SKM-1 treated with dmso at 0.1 percent for 144 hours (cell line): ENCODE measurements around the gene MRPL39.
A peak's percentile ranks its signal among the peaks of the same experiment; 100 is the strongest.

Source experiments
- DNase-seq: peaks from one replicate; lab custom pipeline; 2025; ENCODE audit not compliant: unreplicated experiment; lab: John Stamatoyannopoulos, UW

Gene MRPL39

DNA sequence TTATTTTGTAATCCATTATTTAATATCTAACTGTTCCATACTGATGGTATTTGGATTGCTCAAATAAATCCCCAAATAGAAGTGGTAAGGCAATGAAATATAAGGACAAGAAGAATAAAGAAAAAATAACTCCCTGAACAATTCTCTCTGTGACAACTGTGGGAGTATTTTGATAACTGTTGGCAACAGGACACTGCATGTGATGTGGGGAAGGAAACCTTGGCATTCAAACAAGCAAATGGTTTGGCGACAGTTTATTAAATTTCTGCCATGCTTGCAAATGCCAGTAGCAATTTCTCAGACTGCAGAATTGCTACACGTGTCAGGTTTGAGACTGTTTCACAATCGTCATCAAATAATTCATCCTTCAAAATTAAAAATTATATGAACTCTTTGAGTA is 8.6 kb upstream of the MRPL39 start:
- DNase-seq: no peak

DNA sequence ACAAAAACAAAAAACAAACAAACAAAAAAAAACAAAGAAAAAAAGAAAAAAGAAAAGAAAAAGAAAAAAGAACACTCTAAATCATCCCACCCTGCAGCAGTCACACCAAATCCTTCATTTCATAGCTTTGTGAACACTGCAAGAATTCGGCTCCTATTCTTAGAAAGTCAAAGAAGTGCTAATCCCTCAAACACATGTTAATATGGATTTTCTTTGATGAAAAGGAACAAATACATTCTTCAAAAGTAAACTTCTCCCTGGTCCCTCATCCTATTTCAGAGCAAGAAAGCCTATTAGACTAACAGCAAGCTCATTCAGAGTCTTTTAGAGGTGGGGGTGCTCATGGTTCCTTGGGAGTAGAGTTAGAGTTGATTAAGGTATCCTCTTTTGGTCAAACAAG is 7.2 kb upstream of the MRPL39 start:
- no peak for DNase-seq

DNA sequence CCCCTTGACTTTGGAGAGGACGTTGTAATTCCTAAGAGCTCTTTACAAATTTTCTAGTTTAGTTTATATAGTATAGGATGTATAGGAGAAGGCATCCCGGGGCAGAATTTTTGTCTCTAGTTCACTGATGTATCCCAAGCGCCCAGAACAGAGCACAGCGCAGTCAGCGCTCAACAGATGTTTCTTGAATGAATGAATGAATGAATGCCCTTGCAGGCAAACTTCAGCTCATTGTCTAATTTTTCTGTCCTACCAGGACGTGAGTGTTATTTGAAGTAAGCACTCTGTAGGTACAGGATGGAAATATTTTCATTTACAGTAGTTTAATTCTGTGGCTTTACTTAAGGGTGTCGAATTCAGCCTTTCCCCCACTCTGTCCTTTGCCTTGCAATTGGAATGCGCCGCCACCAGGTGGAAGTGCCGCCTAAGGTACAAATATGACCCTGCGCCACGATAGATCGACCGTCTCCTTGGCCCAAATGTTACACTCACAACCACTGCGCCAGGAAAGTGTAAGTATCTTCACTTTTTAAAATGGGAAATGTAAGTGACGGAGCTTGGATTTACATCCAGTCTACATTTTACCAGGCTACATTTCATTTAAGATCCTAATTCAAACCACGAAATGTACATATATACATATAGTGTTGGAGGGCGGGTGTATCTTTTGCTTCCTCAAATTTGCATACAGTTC is 910 bp upstream of the MRPL39 start:
- DNase-seq: peak; percentile 78

DNA sequence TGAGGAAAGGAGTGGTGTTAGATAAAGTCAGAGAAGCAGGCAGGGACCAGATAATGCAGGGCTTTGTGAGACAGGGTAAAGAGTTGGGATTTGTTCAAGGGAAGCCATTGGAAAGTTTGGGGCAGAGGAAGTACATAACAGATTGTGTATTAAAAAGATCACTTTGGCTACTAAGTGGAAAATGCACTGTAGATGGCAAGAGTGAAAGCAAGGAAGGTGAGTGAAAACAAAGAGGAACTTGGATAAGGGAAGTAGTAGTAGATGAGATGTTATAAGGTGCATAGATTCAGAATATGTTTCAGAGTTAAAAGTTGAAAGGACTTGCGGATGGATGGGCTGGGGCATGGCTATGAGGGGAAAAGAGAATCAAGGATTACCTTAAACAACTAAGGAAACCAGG is 17.4 kb downstream of the MRPL39 start:
- no peak for DNase-seq

DNA sequence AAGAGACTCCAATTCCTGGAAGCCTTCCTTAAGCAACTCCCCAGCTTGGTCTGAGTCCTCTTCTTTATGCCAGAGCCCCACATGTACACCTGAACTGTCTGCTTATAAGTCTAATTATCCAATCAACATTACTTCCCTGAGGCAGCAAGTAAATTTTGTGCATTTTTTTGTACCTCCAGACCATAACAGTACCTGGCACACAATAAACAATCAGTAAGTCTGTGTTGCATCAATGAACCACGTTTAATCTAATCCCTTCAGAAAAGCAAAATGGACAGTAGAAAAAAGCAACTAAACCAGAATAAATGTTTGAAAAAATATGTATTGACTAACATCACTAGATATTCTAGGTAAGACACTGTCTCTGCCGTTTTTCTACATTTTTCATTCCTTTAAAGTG is 20.5 kb downstream of the MRPL39 start:
- no peak for DNase-seq

DNA sequence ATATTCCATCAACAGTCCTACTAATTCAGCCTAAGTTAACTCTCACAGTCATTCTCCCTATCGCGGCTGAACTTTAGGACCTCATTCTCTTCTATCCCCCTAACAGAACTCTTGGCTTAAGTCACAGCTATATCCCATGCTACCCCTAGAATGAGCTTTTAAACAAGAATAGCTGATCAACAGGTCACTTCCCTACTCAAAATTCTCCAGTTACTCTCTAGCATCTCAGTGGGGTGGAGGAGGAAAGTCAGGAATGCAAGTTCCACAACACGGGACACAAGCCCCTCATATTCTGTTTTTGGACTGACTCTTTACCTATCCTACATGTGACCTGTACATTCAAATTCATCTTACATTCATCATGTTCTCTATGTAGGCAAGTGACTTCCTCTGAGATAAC is 21.0 kb downstream of the MRPL39 start:
- no peak for DNase-seq

DNA sequence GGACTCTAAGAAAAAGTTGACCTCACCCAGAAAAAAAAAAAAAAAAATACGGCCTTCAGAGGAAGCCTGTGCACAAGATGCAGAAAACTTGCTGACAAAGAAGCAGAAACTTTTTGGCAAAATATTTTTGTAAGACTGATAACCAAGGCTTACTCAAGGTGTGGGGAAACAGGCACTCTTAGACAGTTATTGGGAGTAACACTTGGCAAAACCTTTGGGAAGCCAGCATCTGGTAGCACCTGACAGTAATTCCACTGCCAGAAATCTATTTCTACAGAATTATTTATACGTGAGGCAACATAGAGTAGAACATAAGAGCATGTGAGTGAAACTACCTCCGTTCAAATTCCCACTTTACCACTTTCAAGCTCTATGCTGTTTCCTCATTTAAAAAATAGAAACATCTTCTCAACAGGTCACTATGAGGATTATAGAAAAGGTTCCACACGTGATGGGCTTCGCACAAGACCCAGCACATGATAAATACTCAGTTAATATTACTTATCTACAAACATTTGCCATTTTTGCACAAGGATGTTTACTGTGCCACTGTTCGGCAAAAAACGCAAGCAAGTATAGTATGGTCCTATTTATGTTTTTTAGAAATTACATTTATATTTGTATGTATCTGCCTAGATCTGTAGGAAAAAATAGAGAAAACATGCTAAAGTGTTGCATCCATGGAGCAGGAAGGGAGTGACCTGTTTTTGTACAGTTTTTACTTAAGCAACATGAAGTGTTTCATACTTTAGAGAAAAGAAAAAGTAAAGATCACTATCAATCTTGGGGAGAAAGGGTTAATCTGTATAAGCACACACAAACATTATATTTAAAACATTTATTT is 22.2 kb downstream of the MRPL39 start:
- no peak for DNase-seq

DNA sequence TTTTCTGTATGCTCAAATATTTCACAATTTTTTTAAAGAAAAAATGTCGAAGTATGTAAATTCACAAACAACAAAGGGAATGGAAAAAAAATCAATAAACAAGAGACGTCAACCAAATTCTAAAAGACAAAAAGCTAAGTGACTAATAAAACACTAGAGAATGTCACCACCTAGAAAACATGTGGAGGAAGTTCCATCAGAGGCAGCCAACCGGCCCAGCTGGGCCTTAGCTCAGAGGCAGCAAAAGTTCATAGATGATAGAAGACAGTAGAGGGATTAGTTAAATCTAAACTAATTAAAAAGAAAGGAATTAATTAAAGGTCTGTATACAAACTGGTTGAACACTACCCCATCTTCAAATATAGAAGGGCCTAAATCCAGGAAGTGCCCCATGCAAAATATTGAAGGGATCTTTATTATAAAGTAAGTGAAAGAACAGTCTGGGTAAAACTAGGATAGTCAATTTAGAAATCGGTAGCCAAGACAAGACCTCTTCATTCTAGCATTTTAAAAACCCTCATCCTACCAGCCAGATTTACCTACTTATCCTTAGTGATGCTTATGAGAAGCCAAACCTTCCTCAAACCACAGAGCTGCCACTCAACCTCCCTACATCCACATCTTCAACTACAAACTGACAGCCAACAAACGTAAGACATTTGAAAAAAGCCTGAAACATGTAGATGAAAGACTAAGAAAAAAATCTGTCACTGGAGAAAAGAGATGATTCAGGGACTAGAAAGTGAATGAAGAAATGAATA is 23.7 kb downstream of the MRPL39 start:
- DNase-seq: no peak

DNA sequence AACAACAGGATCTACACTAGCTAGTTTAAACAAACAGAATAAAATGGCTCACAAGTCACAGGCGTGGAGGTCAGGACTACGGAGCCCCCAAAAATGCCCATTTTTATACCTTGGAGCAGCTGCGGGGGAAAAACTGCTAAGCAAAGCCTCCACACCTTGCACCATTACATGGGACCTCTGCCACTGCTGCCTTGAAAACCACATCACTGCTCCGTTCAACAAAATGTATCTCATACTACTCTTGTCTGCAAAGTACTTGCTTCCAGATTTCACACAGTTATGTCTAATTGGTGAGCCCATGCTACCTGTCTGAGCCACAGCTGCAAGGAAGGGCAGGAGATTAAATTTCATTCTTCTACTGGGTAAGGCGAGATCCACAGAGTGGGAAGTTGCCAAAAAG is 24.4 kb downstream of the MRPL39 start:
- DNase-seq: no peak

DNA sequence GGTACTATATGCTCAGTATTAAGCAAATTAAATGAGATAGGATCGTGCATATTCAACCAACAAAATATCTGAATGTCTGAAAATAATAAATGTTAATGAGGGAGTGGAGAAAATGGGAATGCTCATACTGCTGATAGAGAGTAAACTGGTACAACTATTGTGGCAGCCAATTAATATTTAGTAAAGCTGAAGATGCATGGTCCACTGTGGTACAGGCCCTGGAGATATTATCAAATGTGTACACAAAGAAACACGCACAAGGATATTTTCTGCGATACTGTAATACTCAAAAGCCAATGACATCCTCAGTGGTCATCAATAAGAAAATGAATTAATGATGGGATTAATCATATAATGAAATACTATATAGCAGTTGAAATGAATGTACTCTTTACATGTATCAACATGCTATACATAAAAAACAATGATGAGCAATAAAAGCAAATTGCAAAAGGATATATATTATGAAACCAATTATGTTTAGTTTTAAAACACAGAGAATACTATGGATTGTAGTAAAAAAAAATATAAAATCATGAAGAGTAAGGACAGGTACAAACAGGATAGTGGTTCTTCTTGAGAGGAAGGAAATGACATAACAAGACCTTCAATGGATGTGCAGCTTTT is 25.0 kb downstream of the MRPL39 start:
- no peak for DNase-seq

DNA sequence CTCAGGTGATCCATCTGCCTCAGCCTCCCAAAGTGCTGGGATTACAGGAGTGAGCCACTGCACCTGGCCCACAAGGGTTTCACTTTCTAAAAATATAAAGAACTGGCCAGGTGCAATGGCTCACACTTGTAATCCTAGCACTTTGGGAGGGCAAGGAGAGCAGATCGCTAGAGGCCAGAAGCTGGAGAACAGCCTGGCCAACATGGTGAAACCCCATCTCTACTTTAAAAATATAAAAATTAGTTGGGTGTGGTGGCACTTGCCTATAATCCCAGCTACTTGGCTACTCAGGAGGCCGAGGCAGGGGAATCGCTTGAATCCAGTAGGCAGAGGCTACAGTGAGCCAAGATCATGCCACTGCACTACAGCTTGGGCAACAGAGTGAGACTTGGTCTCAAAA is 25.7 kb downstream of the MRPL39 start:
- no peak for DNase-seq

DNA sequence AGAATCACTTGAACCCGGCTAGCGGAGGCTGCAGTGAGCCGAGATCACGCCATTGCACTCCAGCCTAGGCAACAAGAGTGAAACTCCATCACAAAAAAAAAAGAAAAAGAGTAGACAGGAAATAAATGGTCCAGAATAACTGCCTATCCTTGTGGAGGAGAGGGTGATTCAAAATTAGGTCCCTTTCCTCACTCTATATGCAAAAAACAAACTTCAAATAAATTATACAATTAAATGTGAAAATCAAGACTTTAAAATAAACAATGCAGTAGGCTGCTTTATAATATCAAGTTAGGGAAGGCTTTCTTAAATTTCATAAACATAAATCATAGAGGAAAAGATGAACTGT is 26.4 kb downstream of the MRPL39 start:
- no peak for DNase-seq

DNA sequence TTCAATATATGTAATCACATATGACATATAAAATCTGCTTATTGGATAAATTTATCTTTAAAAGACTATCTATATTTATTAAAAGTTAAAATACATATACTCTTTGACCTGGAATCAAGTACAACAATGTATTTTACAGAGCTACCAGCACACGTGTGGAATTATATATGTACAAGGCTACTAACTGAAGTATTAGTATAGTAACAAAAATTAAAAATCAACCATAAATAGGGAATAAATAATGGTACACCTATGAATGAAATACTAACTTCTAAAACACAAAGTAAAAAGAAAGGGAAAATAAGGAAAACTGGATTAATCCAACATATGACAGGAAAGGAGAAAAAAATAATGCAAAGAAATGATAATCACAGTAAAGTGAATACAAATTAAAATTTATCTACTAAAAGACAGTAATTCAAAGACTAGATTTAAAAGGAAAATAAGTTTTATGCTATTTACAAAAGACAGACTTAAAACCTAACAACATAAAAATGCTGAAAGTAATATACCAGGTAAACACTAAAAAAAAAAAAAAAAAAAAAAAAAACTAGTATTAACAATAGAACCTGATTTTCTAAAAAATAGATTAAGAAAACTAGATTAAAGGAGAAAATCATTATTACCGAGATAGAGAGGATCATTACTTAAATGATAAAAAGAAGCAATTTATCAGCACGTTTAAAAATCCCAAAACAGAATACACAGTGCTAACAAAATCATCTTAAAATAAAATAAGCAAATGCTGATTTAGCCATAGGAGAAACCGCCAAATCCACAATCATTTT is 27.9 kb downstream of the MRPL39 start:
- DNase-seq: no peak

DNA sequence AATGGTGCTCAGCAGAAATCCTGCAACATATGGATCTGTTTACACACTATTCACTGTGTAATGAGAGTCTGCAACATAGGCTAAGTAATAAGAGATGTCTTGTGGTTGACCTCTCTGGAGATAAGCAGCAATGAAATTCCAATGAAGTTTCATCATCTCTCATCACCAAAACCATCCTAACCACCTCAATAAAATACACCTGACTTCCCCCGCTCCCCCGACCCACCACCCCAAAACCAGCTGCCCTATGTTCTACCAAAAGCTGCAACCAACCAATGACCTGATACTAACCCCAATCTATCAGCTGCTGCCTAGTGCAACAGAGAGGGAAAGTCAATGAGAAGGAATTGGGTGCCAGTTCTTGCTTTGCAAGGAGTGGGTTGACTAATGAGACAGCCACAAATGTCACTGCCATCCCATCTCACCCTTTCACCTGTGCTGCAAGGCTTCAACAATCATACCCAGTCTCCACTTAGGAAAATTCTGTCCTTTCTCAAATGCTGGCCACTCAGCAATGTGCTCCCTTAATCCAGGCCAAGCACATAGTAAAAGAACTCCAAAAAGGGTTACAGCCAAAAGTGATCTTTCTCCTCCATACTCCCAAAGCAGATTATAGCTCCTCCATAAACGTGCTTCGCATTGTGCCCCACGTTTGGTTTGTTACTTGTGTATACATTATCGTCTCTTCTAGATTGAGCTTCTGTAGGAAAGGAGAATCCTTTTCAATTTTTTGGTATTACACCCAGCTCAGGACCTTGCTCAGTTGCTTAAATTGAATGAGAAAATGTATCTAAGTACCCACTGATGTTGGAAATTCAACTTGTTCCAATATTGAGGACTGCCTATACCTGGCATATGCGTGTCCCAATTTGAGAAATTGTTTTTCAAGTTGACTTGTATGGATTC is 29.0 kb downstream of the MRPL39 start:
- no peak for DNase-seq

DNA sequence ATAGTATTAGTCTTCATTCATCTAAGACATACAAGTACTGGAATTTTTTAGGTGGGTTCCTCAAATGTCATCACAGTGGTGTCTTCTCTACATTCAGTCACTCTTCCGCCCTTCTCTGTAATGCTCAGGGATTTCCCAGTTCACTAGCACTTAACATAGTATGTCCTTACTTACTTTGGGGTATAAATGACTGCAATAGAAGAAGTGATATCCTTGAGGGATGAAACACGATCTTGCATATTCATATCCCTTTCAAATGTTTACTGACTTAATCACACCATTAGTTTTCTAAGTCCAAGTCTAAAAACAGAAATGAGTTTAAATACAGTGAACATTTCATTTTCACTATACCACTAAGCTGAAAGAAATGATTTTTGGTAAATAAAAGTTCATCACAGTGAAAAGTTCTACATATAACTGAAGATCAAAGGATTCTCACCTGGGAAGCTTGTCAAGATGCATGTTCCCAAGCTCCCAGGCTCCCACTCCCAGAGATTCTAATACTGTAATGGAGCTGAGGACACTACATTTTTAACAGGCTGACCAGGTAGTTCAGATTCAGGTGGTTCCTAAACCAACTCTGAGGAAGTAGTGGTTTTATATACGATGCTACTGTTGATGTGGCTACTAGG is 29.7 kb downstream of the MRPL39 start:
- DNase-seq: no peak

DNA sequence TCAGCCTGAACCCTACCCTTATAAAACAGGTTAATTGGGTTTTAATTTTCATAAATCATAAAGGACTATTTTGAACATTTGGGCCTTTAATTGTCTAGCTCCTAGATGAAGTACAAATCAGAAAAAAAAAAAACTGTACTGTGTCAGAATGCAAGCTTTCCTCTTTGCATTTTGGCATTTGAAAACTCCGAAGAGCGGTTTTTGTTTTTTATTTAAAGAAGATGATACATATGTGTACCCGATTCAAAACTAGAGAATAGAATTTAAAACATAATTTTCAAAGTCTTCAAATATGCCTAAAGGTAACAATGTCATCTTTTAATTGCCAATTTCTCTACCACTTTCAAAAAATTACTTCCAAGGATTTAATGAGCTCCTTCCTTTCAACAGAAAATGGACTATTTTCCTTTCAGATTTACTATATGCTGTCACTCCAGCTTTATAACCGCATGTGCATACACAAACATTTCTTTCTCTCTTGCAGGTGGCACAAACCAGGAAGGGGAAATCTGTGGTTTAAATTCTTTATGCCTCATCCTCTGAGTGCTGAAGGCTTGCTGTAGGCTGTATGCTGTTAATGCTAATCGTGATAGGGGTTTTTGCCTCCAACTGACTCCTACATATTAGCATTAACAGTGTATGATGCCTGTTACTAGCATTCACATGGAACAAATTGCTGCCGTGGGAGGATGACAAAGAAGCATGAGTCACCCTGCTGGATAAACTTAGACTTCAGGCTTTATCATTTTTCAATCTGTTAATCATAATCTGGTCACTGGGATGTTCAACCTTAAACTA is 33.7 kb downstream of the MRPL39 start:
- no peak for DNase-seq

DNA sequence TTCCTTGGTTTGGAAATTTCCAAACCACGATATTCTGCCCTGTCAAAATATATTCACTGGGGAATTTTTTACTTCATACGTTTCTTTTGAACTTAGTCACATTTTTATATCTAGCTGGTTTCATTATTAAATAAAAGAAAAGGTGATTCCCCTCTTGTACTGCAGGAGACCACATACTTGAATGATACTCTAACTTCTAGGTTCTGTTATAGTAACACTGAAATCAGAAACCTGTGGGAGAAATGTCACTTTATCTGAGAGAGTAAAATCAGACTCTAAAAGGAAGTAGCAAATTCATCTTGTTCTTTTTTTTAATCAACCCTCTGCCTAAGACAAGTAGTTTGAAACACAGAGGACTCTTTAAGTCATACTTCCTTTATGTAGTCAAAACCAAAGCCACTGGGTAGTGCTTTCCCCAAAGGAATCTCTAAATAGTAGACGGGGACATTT is 34.4 kb downstream of the MRPL39 start:
- no peak for DNase-seq

DNA sequence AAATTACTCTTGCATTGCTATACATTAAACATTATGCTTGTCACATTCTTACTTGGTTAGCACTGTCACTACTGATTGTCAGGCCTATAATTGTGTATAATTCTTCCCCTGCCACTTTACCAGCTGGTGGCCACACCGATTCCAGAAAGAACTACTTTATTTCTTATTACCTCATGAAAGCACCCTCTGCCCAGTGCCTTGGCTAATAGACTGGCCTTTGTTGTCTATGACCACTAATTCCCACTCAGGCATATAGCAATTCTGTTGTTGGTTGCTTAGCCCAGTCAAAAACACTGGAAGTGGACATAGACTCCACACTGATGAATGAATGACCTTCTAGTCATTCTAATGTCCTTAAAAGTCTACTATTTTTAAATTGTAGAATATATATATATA is 35.6 kb downstream of the MRPL39 start:
- no peak for DNase-seq
